GM12892 (cell line): Measurements from ENCODE around the gene PRKCH.

Experiments used
- POLR2A ChIP-seq: IDR thresholded peaks from 2 replicates; pipeline ENCODE4 v1.6.1; 2011; ENCODE audit warnings: low read depth, low read length, control low read depth
- POLR2AphosphoS5 ChIP-seq: IDR thresholded peaks from 2 replicates; pipeline ENCODE4 v1.6.1; 2011; ENCODE audit warnings: low read depth, low read length, control low read depth
- TAF1 ChIP-seq: IDR thresholded peaks from 2 replicates; pipeline ENCODE4 v1.6.1; 2011; ENCODE audit warnings: low read depth, mild to moderate bottlenecking, control low read depth, low read length, borderline replicate concordance

DNA sequence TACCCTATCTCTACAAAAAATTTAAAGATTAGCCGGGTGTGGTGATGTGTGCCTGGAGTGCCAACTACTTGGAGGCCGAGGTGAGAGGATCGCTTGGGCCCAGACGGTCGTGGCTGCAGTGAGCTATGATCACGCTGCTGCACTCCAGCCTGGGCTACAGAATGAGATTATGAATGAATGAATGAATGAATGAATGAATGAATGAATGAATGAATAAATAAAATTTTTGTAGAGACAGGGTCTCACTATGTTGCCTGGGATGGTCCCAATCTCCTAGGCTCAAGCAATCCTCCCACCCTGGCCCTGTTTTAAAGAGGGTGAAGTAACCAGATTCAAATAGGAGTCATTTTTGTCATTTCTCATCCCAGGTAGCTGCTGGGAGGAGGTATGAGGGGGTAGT lies 197.7 kb downstream of the PRKCH start:
- no peak for TF ChIP-seq POLR2A
- TF ChIP-seq POLR2AphosphoS5: no peak
- TF ChIP-seq TAF1: no peak
